Mucosa of gallbladder (tissue), 1 donor: ENCODE results near the gene PTPRN2. TPM values are rescaled to one million over a fixed set of nuclear protein-coding genes. Genes with fewer than 3 reads are reported as not detected.
"Not testable (repeated sequence)": the region's sequence is repeated elsewhere in the genome, so short reads cannot be mapped to it uniquely, and the experiment has no call there.

Experiments
- DNase-seq: peaks from one replicate; pipeline ENCODE4 v3.0.0-alpha.2; 2020; ENCODE audit warnings: low spot score
- total RNA-seq: library from RNA; stranded (reverse); gene quantifications from one replicate; pipeline ENCODE4 v1.2.1, GENCODE V29; 2021
- donor health status: DM: no; HTN: no; CAD: no.

Gene PTPRN2
- total RNA-seq, 1 donor from 2014 or later = 11.9 TPM

- DNase-seq = no peak
These were observed 55.5 kb downstream of the PTPRN2 start for GRCh38 chr7:158532093-158532627.

DNA sequence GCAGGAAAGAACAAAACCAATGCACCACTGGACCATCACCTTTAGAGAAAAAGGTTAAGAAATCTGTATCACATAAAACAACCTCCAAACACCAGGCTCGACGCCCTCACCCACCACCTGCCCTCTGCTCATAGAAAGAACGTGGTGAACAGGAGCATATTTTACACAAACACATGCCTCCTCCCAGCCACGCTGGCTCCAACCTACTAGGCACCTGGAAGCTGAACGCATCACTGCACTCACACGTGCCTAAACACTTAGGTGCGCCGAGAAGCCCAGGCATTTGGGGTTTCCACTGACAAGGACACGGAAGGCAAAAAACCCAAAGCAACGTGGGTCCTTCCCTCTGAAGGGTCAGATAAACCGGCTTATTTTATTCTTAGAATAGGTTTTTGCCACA, 56.0 kb downstream of the PTPRN2 start:
- no peak for DNase-seq

- DNase-seq = no peak
These were observed 56.6 kb downstream of the PTPRN2 start for GRCh38 chr7:158530800-158531609.

DNA sequence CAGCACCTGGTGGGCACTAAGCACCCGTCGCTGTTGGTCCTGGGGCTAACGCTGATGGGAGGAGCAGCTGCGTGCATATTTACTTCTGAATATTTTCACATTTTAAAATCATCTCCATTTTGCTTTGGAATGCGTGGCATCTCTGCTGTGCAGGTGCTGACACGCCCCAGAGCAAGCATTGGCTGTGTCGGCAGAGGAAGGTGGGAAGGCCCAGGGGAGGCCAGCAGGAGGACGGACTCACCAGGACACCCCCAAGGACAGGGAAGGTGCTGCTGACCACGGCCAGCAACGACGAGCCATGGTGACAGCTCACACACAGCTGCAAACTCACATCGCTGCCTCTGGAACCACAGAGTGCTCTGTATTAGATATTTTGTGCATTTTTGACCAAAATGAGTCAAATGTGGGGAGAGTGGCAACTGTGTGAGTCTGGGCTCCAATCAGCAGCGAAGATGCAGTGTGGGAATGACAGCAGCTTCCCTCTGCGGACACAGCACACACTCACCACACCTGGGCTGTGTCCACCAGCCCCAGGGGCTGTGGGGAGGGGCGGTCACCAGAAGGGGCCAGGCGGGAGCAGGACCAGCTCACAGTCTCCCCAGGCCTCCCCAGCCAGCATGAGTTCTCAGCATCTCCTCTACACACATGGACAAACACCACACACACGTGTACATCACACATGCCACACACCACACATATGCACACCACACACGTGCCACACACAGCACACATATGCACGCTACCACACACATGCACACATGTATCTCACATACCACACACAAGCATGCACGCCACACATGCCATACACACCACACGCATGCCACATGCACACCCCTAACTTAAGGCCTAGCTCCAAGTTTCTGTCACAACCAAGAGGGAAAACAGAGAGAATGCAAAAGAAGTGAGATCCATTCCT, 58.2 kb downstream of the PTPRN2 start:
- no peak for DNase-seq

GRCh38 chr7:158527915-158528502, 59.6 kb downstream of the PTPRN2 start:
- DNase-seq = no peak

DNA sequence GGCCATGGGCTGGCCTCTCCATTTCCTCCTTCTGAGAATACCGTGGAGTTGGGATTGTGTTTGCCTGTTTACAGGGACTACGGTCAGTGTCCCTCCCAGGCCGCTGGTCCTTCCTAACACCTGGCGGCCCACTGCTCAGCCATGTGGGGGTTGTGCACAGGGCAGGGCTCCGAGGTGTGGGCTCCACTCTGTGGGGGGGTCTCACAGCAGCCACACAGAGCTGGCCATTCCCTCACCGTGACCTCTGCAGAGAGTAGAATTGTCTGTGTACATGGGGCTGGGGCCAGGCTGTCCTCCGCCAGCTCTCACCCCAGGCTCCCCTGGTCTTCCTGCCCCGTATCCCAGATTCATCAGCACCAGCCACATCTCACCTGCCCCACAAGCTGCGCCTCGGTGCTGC, 60.1 kb downstream of the PTPRN2 start:
- DNase-seq = no peak

GRCh38 chr7:158527038-158527437, 60.6 kb downstream of the PTPRN2 start:
- no peak for DNase-seq

- DNase-seq = no peak
These were observed 61.1 kb downstream of the PTPRN2 start for GRCh38 chr7:158526531-158526930.

DNA sequence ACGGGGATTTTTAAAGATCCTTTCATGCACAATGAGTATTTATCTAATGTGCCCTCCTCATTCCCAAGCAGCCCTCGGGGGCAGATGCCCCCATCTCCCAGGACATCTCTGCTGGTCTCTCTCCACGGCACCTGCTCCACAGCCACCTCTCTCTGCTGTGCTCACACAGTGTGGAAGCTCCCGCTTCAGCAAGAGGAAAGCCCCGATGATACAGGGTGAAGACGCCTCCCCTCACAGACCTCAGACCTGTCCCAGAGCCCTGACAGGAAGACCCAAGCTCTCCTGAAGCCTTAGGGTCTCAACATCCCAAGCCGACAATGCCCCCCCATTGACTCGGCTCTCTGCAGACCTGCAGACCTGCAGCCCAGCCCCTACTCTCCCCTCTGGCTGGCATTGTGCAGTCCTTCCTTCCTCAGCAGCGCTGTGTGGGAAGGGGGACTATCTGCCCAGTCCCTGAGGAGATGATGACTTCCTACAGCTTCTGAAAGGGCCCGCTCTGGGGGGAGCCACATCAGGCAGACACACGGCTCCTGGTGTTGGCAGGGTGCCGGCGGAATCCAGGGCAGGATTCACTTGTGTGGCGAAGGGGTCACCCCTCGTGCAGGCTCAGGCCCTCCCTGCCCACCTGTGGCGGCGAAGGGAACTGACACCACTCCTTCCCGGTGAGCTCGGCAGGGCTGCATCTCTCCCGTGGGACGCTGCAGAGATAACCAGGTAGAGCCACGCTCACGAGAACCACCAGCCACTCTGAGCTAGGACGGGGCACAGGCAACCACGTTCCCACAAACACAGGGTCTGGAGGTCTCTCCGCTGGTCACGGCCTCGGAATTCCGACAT, 61.8 kb downstream of the PTPRN2 start:
- no peak for DNase-seq

DNA sequence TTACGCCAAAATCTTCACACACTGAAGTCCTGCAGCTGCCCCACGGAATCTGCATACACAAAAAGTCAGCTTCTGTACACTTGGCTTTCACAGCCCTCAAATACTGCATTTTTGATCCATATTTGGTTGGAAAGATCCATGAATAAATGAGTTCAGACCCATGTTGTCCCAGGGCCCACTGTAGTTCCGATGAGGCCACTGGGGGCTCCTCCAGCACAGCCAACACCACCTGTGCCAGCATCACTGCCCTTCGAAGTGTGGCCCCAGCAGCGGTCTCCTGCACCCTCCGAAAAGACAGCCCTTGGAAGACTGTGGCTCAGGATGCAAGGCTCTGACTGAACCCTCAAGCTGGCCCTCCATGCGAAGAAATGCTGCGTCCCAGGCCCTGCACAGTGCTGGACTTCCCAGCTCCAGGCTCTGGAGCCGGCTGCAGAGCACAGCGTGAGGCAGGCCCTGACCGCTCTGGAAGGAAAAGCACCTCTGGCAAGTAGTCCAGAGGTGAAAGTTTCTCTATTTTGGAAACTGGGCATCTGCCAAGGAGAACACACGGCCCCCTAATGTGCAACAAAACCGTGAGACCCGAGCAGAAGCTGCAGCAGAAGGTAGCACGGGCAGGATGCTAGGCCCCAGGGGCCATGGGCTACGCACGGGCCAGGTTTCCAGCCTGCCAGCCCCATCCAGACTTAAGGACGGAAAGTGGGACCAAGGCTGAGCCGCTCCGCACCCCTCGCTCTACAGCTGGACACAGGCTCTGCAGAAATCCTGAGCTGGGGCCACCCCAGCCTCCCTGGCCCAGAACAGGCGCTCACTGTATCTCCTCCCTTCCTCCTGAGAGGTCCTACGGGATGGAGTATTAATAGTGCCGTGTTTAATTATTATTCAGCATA, 62.6 kb downstream of the PTPRN2 start:
- no peak for DNase-seq

DNA sequence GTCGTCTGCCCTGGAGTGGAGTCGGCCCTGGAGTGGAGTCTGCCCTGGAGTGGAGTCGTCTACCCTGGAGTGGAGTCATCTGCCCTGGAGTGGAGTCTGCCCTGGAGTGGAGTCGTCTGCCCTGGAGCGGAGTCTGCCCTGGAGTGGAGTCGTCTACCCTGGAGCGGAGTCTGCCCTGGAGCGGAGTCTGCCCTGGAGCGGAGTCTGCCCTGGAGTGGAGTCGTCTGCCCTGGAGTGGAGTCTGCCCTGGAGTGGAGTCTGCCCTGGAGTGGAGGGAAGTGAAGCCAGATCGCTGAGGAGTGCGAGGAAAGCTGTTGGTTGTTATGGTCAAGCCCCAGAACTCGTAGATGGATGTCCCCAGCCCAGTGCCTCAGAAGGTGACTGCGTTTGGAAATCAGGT, 63.3 kb downstream of the PTPRN2 start:
- DNase-seq = not testable (repeated sequence)

- DNase-seq = not testable (repeated sequence)
These were observed 63.7 kb downstream of the PTPRN2 start for GRCh38 chr7:158523877-158524276.

- not testable (repeated sequence) for DNase-seq
These were observed 64.3 kb downstream of the PTPRN2 start for GRCh38 chr7:158523165-158523856.

GRCh38 chr7:158521795-158522194, 65.8 kb downstream of the PTPRN2 start:
- not testable (repeated sequence) for DNase-seq

DNA sequence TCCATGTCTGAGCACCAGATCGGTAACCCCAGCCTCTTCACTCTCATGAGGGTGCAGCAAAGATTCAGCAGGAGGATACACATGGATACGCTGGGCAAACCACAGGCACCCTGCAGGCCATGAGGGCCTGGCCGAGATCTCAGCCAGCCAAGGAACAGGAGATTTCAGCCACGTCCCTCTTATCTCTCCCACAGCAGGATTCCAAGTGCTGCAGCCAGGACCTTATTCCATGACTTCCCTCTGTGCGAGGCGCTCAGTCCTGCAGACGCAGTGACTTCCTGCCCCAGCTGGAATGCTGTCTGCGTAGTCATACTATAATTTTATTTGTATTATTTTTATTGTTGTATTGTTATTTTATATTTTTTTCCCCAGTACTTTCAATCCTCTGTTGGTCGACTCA, 66.8 kb downstream of the PTPRN2 start:
- DNase-seq = no peak

DNA sequence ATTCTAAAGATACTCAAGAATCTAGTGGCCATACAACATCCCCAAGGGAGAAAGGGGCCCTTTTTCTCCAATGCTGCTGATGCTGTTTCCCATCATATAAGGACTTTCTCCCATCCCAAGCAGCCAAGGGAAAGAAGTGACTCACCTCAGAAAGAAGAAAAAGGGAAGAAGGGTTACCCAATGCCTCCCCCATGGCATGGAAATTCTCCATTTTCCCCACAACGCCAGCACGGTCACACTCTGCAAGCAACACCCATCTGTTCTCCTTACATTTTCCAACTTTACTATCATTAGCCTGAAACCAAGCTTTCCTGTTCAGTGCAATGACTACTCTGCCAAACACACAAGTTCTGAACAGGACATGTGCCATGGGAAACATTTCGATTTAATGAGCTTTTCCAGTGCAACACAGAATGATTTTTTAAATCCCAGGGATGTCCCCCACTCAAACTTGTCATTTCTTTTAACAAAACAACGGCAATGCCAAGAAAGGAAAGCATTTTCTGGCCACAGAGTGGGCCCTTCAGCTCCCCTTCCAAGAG, 67.9 kb downstream of the PTPRN2 start:
- no peak for DNase-seq

DNA sequence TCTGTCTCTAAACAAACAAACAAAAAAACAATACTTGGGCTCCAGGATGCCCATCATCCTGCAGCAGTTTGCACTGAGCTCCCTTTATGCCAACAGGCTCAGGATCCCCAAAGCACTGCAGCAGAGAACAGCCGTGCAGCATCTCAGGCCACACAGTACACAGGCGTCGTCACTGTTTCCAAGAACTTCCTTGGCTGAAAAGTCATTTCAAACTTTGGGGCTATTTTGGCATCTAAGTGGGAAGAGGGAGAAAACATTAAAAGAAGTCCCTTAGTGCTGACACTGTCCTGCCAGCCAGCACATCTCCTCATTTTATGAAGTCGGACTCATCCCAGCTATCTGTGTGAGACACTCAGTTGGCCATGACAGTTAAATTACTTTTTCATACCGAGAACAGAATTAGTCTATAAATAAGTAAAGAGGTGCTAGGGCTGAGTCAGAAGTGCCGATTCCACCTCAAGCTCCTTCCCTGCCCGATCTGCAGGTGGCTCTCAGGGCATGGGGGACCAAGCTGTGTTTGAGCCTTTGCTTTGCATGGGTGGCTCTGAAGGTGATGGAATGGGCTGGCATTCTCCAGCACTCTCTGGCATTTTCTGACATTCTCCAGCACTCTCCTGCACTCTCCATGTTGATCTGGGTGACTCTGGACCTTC, 68.5 kb downstream of the PTPRN2 start:
- DNase-seq = no peak

DNA sequence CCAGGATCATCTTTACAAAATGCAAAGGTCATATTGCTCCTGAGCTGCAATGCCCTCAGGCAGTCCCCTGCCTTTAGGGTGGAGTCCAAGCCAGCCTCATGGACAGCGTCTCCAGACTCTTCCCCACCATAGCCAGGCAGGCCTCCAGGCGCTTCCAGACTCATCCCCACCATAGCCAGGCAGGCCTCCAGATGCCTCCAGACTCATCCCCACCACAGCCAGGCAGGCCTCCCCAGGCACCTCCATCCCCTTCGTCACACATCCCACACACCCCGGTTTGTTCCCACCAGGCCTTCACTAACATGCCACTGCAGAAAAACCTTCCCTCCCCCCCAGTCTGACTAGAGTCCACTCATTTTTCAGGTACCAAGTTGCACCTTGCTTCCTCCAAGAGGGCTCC, 70.1 kb downstream of the PTPRN2 start:
- DNase-seq = no peak

DNA sequence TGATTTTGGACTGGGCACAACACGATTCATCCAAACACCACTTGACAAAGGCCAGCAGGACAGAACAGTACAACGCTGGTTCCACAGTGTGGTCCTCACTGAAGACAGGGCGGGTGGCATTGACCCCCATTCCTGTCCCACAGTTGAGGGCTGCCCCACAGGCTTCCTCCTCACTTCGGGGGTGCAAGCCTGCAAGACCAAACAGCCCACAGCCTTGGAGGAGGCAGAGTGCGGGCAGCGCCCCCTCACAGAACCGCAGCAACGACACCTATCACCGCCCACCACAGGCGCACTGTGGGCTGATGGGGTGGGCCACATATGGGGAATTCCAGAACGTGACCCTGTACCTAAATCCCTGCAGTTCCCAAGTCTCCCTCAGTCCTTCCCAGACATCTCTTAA, 70.6 kb downstream of the PTPRN2 start:
- DNase-seq = no peak
